ENCODE results near the gene NOL11.
"Not testable (repeated sequence)": the region's sequence is repeated elsewhere in the genome, so short reads cannot be mapped to it uniquely, and the experiment has no call there.

The NOL11 gene

GRCh38 chr17:67754001-67754400 lies 36.3 kb downstream of the NOL11 start:
- no peak for DNase-seq (ENCODE audit: low spot score)

GRCh38 chr17:67754686-67755085 lies 37.0 kb downstream of the NOL11 start:
- not testable (repeated sequence) for DNase-seq (ENCODE audit: low spot score)

GRCh38 chr17:67756766-67757165 lies 39.0 kb downstream of the NOL11 start:
- not testable (repeated sequence) for DNase-seq (ENCODE audit: low spot score)

GRCh38 chr17:67759355-67760171 lies 41.8 kb downstream of the NOL11 start:
- no peak for DNase-seq (ENCODE audit: low spot score)

GRCh38 chr17:67765623-67766022 lies 47.9 kb downstream of the NOL11 start:
- DNase-seq (ENCODE audit: low spot score), result no peak

GRCh38 chr17:67769231-67769630 lies 51.5 kb downstream of the NOL11 start:
- DNase-seq (ENCODE audit: low spot score), result no peak

- no peak for DNase-seq (ENCODE audit: low spot score)
Observed at GRCh38 chr17:67770539-67770938, 52.8 kb downstream of the NOL11 start.

GRCh38 chr17:67772679-67773078 lies 54.9 kb downstream of the NOL11 start:
- no peak for DNase-seq (ENCODE audit: low spot score)

GRCh38 chr17:67773246-67773645 lies 55.5 kb downstream of the NOL11 start:
- no peak for DNase-seq (ENCODE audit: low spot score)

- DNase-seq (ENCODE audit: low spot score), result peak; percentile 71
Observed at GRCh38 chr17:67779098-67779672, 61.4 kb downstream of the NOL11 start.

- DNase-seq (ENCODE audit: low spot score), result no peak
Observed at GRCh38 chr17:67784364-67785121, 66.8 kb downstream of the NOL11 start.

- DNase-seq (ENCODE audit: low spot score), result no peak
Observed at GRCh38 chr17:67785122-67785477, 67.4 kb downstream of the NOL11 start.

- DNase-seq (ENCODE audit: low spot score), result no peak
Observed at GRCh38 chr17:67785504-67785903, 67.8 kb downstream of the NOL11 start.

Small RNAs within 50 kb of the gene (small RNA-seq; reads per million reads assigned to genes)
- gene SNORA38B, result 5.3 to 7.2 reads per million in 2 experiments

All from SK-N-DZ (cell line).